SK-N-SH treated with all-trans-retinoic acid at 6 μM for 48 hours (cell line): ENCODE results near the gene ZFP82.

Experiments
- ATAC-seq: fragments of 200-7000 bp; cut with Tn5 transposase; 3 replicates; pipeline ENCODE4 v1.9.1; 2020; ENCODE audit warnings: mild to moderate bottlenecking, moderate library complexity
- BACH2 ChIP-seq: fragments of 250-450 bp; sonication (Bioruptor Pico); IDR thresholded peaks from 2 replicates; pipeline ENCODE4 v1.9.0; 2021; ENCODE audit warnings: mild to moderate bottlenecking, borderline replicate concordance
- CSDC2 ChIP-seq: fragments of 250-450 bp; sonication (Bioruptor Pico); IDR thresholded peaks from 2 replicates; pipeline ENCODE4 v1.5.0; 2020; ENCODE audit warnings: mild to moderate bottlenecking, moderate library complexity
- GLIS3 ChIP-seq: fragments of 250-450 bp; sonication (Bioruptor Pico); IDR thresholded peaks from 2 replicates; pipeline ENCODE4 v1.5.0; 2020; ENCODE audit warnings: mild to moderate bottlenecking, moderate library complexity
- OSR1 ChIP-seq: fragments of 250-450 bp; sonication (Bioruptor Pico); IDR thresholded peaks from 2 replicates; pipeline ENCODE4 v1.8.0; 2022; ENCODE audit warnings: moderate library complexity, mild to moderate bottlenecking, inconsistent platforms
- PPARA ChIP-seq: fragments of 250-450 bp; sonication (Bioruptor Pico); IDR thresholded peaks from 2 replicates; pipeline ENCODE4 v1.5.0; 2020; ENCODE audit warnings: mild to moderate bottlenecking, borderline replicate concordance
- RARB ChIP-seq: fragments of 250-450 bp; sonication (Bioruptor Pico); IDR thresholded peaks from 2 replicates; pipeline ENCODE4 v1.8.0; 2021; ENCODE audit warnings: mild to moderate bottlenecking, moderate library complexity
- SNAI2 ChIP-seq: fragments of 250-450 bp; sonication (Bioruptor Pico); IDR thresholded peaks from 2 replicates; pipeline ENCODE4 v1.5.0; 2020; ENCODE audit warnings: mild to moderate bottlenecking, moderate library complexity
- TCF4 ChIP-seq: fragments of 250-450 bp; sonication (Bioruptor Pico); IDR thresholded peaks from 2 replicates; pipeline ENCODE4 v1.8.0; 2021; ENCODE audit warnings: mild to moderate bottlenecking, moderate library complexity, borderline replicate concordance
- TOX ChIP-seq: fragments of 250-450 bp; sonication (Bioruptor Pico); IDR thresholded peaks from 2 replicates; pipeline ENCODE4 v1.8.0; 2021; ENCODE audit warnings: mild to moderate bottlenecking, moderate library complexity, borderline replicate concordance
- ZFP30 ChIP-seq: fragments of 450-650 bp; formaldehyde crosslinking; IDR thresholded peaks from 2 replicates; pipeline ENCODE4 v1.5.0; 2022; ENCODE audit warnings: mild to moderate bottlenecking, moderate library complexity
- ZNF70 ChIP-seq: fragments of 450-650 bp; formaldehyde crosslinking; IDR thresholded peaks from 2 replicates; pipeline ENCODE4 v1.5.0; 2020; ENCODE audit warnings: mild to moderate bottlenecking, moderate library complexity
- TF ChIP-seq, protein P1 (sequence below): fragments of 250-450 bp; sonication (Bioruptor Pico); IDR thresholded peaks from 2 replicates; pipeline ENCODE4 v1.8.0; 2021; ENCODE audit warnings: low read depth, mild to moderate bottlenecking, moderate library complexity, borderline replicate concordance
- TF ChIP-seq, protein P2 (sequence below): fragments of 250-450 bp; sonication (Bioruptor Pico); IDR thresholded peaks from 2 replicates; pipeline ENCODE4 v1.5.1; 2021; ENCODE audit warnings: mild to moderate bottlenecking, moderate library complexity
- TF ChIP-seq, protein P3 (sequence below): fragments of 250-450 bp; sonication (Bioruptor Pico); IDR thresholded peaks from 2 replicates; pipeline ENCODE4 v1.8.0; 2020; ENCODE audit warnings: mild to moderate bottlenecking, moderate library complexity, borderline replicate concordance
- TF ChIP-seq, protein P4 (sequence below): fragments of 250-450 bp; sonication (Bioruptor Pico); IDR thresholded peaks from 2 replicates; pipeline ENCODE4 v1.5.1; 2020; ENCODE audit warnings: low read depth, mild to moderate bottlenecking, moderate library complexity

The ZFP82 gene

DNA sequence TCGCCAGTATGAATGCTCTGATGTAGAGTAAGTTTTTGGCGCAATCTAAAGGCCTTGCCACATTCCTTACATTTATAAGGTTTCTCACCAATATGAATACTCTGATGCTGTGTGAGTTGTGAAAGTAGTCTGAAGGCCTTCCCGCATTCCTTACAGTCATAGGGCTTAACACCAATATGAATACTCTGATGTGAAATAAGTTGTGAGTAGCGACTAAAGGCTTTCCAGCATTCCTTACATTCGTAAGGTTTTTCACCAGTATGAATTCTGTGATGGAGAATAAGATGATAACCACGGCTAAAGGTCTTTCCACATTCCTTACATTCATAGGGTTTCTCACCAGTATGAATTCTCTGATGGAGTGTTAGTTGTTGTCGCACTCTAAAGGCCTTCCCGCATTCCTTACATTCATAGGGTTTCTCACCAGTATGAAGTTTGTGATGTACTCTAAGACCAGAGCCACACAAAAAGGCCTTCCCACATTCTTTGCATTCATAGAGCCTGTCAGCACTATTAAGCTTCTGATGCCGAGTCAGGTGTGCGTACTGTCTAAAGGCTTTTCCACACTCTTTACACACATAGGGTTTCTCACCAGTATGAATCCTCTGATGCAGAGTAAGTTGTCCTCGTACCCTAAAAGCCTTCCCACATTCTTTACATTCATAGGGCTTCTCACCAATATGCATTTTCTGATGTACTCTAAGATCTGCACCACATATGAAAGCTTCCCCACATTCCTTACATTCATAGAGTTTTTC lies 25.3 kb downstream of the ZFP82 start:
- TF ChIP-seq RARB (CRISPR knock-in tag), result no peak
- TF ChIP-seq, protein P1, sequence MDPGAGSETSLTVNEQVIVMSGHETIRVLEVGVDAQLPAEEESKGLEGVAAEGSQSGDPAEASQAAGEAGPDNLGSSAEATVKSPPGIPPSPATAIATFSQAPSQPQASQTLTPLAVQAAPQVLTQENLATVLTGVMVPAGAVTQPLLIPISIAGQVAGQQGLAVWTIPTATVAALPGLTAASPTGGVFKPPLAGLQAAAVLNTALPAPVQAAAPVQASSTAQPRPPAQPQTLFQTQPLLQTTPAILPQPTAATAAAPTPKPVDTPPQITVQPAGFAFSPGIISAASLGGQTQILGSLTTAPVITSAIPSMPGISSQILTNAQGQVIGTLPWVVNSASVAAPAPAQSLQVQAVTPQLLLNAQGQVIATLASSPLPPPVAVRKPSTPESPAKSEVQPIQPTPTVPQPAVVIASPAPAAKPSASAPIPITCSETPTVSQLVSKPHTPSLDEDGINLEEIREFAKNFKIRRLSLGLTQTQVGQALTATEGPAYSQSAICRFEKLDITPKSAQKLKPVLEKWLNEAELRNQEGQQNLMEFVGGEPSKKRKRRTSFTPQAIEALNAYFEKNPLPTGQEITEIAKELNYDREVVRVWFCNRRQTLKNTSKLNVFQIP (CRISPR knock-in tag), result no peak
- TF ChIP-seq, protein P2, sequence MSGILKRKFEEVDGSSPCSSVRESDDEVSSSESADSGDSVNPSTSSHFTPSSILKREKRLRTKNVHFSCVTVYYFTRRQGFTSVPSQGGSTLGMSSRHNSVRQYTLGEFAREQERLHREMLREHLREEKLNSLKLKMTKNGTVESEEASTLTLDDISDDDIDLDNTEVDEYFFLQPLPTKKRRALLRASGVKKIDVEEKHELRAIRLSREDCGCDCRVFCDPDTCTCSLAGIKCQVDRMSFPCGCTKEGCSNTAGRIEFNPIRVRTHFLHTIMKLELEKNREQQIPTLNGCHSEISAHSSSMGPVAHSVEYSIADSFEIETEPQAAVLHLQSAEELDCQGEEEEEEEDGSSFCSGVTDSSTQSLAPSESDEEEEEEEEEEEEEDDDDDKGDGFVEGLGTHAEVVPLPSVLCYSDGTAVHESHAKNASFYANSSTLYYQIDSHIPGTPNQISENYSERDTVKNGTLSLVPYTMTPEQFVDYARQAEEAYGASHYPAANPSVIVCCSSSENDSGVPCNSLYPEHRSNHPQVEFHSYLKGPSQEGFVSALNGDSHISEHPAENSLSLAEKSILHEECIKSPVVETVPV, result no peak
- no peak for ATAC-seq

DNA sequence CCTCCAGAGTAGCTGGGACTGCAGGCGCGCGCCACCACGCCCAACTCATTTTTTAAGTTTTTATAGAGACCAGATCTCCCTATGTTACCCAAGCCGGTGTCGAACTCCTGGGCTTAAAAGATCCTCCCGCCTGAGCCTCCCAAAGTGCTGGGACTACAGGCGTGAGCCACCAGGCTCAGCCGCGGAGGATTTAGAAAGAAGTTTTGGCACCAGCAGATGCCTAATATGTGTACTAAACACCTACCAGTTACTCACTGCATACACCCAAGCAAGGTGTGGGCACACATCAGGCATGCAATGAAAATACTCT lies 39.0 kb downstream of the ZFP82 start:
- TF ChIP-seq BACH2 (CRISPR knock-in tag), result no peak
- TF ChIP-seq, protein P1 (CRISPR knock-in tag), result no peak
- no peak for TF ChIP-seq GLIS3
- TF ChIP-seq ZFP30 (CRISPR knock-in tag), result no peak
- TF ChIP-seq ZNF70, result no peak
- TF ChIP-seq, protein P3, sequence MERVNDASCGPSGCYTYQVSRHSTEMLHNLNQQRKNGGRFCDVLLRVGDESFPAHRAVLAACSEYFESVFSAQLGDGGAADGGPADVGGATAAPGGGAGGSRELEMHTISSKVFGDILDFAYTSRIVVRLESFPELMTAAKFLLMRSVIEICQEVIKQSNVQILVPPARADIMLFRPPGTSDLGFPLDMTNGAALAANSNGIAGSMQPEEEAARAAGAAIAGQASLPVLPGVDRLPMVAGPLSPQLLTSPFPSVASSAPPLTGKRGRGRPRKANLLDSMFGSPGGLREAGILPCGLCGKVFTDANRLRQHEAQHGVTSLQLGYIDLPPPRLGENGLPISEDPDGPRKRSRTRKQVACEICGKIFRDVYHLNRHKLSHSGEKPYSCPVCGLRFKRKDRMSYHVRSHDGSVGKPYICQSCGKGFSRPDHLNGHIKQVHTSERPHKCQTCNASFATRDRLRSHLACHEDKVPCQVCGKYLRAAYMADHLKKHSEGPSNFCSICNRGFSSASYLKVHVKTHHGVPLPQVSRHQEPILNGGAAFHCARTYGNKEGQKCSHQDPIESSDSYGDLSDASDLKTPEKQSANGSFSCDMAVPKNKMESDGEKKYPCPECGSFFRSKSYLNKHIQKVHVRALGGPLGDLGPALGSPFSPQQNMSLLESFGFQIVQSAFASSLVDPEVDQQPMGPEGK, result no peak
- no peak for TF ChIP-seq TOX (CRISPR knock-in tag)
- TF ChIP-seq TCF4 (CRISPR knock-in tag), result no peak
- TF ChIP-seq, protein P4, sequence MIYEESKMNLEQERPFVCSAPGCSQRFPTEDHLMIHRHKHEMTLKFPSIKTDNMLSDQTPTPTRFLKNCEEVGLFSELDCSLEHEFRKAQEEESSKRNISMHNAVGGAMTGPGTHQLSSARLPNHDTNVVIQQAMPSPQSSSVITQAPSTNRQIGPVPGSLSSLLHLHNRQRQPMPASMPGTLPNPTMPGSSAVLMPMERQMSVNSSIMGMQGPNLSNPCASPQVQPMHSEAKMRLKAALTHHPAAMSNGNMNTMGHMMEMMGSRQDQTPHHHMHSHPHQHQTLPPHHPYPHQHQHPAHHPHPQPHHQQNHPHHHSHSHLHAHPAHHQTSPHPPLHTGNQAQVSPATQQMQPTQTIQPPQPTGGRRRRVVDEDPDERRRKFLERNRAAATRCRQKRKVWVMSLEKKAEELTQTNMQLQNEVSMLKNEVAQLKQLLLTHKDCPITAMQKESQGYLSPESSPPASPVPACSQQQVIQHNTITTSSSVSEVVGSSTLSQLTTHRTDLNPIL (CRISPR knock-in tag), result no peak
- TF ChIP-seq SNAI2 (CRISPR knock-in tag), result no peak
- TF ChIP-seq OSR1 (CRISPR knock-in tag), result no peak
- no peak for ATAC-seq

DNA sequence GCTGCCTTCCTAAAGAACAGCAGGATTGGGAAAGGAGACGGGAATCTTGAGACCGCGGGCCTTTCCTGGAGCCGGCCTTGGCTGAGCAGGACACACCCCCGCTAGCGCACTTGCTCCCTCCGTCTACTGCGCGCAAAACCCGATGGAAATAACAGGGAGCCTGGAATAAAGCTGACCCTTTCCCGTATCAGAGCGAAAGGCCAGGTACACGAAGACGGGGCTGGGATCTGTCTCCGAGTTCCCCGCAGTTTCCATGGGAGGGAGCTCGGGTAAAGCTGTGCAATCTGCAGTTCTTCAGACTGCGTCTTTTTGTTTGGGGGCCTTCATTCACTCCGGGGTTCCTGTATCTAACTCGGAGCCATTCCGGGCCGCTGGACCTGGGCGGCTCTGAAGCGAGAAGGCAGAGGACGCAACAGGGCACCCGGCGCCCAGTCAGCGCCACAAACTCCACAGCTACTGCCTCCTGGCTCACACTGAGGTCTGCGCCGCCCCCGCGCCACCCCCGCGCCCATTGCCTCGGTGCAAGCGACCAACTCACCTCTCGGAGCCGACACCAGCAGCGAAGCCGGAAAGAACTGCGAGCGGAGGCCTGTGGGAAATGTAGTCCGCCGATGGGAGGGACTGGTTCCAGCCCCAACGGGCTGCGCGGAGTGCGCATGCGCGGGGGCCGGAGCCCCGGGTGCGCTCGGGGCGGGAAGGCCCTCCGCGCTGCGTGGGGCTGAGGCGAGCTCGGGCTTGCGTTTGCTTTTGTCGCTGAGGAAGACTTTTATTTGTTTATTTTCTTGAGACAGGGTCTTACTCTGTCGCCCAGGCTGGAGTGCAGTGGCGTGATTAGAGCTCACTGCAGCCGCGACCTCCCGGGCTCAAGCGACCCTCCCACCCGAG lies 39.6 kb downstream of the ZFP82 start, which contains the start of gene ZFP14:
Gene ZFP14 (minus strand): TSS at position 577 of the 885 bp plus-strand sequence. CDS start 11,309 bp downstream, outside the sequence.
- ATAC-seq, result peak; percentile 98
- TF ChIP-seq PPARA, result no peak
- no peak for TF ChIP-seq CSDC2 (CRISPR knock-in tag)
- TF ChIP-seq, protein P3, result peak; percentile 70; the same call in 1 of the 2 replicates
